Measurements from ENCODE around the gene PDHB. TPM values are rescaled to one million over a fixed set of nuclear protein-coding genes. Genes with fewer than 3 reads are reported as not detected.
A peak's percentile ranks its signal among the peaks of the same experiment; 100 is the strongest.

Gene PDHB
- total RNA-seq, 1 donor from 2014 or later = 30.7 TPM

DNA sequence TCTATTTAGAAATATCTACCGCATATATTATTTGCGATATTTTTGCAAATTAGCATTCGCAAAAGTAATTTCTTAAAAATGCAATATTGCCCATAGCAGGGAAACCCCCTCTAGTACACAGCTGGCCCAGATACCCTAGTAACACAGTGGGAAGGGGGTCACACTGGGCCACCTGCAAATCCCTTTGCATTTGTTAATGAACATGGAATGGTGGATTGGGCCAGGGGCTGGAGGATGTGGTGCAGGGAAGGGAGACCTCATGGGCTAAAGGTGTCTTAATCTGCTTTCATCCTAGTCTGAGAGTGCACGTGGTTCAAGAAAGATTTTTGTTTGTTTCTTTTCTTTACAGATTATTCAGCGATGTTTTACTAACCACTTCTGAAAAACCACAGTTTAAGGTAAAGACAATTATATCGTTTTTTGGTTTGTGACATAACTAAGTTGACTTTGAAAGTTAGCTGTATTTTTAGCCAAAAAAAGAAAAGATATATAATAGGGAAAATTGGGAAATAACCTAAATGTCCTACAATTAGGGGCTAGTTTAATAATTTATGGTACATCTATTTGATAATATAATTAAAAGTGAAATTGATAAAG is 30.0 kb downstream of the PDHB start:
- Histone ChIP-seq H3K27ac (no peak overlapping the region), H3K4me3 (no peak overlapping the region), H3K9me3 (no peaks in the 10 kb centered on the region), H3K27me3 (no peaks in the 10 kb centered on the region), H3K4me1 (no peaks in the 10 kb centered on the region), H3K36me3 (peaks cover 20 to 41% of the 10 kb centered on the region in 2 donors)
- no peak for DNase-seq (ENCODE audit: low spot score in 2 of 2)
- TF ChIP-seq, protein P1, sequence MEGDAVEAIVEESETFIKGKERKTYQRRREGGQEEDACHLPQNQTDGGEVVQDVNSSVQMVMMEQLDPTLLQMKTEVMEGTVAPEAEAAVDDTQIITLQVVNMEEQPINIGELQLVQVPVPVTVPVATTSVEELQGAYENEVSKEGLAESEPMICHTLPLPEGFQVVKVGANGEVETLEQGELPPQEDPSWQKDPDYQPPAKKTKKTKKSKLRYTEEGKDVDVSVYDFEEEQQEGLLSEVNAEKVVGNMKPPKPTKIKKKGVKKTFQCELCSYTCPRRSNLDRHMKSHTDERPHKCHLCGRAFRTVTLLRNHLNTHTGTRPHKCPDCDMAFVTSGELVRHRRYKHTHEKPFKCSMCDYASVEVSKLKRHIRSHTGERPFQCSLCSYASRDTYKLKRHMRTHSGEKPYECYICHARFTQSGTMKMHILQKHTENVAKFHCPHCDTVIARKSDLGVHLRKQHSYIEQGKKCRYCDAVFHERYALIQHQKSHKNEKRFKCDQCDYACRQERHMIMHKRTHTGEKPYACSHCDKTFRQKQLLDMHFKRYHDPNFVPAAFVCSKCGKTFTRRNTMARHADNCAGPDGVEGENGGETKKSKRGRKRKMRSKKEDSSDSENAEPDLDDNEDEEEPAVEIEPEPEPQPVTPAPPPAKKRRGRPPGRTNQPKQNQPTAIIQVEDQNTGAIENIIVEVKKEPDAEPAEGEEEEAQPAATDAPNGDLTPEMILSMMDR (IDR thresholded peaks at IDR 0.05) = no peak
- intact Hi-C loops (cut with DNase I) = no loop called here

DNA sequence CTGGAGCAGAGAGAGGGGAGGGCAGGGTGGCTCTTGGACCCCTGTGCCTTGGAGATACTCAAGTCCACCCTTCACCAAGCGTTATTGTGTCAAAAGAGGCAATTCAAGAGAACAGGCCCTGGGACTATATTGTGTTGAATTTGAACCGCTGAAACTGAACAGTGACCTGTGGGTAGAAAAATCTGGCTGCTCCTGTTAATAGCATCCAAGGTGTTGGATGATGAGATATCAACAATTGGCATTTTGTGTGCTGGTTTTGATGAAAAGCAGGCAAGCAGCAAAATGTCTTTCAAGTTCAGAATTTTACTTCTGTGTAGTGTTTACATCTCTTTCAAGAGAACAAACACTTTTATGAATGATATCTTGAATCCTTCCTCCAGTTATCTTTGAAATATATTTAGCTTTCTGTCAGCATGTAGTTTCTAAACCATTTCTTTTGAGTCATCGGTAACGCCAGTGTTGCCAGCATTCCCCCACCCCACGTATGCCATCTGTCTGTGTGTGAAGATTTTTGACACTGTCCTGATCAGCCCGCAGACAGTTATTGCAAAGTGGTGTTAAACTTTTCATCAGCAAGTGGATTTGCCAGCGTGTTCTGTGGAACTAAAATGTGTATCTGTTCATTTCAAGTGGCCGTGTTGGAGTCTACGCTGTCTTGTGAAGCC is 34.8 kb downstream of the PDHB start:
- intact Hi-C loops (cut with DNase I) = no loop called here

DNA sequence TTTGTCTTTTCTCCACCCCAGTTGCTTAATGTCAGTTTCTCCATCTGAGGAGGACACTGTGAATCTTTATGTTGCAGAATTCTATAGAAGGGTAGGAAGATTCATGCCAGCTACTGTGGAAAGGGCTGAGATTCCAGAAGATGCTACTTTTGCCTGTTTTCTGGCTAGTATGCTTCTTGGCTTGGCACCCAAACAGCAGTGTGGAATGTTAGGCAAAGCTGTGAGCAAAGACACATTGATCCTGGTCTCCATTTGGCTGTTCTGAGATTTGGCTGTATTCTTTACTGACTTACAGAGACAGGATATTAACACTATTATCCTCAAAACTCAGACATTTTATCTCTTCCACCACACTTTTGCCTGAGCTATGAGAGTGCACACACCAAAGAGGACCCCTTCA is 39.3 kb downstream of the PDHB start:
- Histone ChIP-seq H3K4me3 (no peak overlapping the region), H3K9me3 (no peaks in the 10 kb centered on the region), H3K27ac (no peak overlapping the region), H3K36me3 (peaks cover 38 to 43% of the 10 kb centered on the region in 2 donors), H3K4me1 (peaks cover 0 to 4% of the 10 kb centered on the region in 2 donors), H3K27me3 (no peaks in the 10 kb centered on the region)
- TF ChIP-seq, protein P1 (IDR thresholded peaks at IDR 0.05) = no peak
- DNase-seq (ENCODE audit: low spot score in 2 of 2) = no peak
- intact Hi-C loops (cut with DNase I) = no loop called here

More for the DNA sequence above, 34.8 kb downstream of the PDHB start:
- DNase-seq (ENCODE audit: low spot score in 2 of 2) = no peak
- TF ChIP-seq, protein P1 (IDR thresholded peaks at IDR 0.05) = no peak
- Histone ChIP-seq H3K4me3 (no peak overlapping the region), H3K36me3 (peaks cover 42 to 69% of the 10 kb centered on the region in 2 donors), H3K27ac (no peak overlapping the region), H3K27me3 (no peaks in the 10 kb centered on the region), H3K9me3 (no peaks in the 10 kb centered on the region), H3K4me1 (no peaks in the 10 kb centered on the region)

DNA sequence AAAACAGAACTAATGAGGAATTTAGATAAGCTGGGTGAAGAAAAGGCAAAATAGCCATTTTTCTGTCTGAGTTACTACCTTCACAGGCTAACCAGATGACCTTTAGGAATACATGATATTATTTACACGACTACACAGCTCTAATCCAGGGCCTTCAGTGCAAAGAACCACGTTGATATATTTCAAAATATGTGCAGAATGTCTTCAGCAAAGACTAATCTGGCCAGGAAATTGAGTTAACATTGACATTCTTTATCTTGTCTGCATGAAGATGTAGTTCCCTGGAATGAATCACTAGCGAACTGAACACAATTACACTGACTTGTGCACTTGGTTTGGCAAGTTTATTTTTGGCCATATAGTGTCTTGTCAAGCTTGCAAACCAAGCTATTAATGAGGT is 41.5 kb downstream of the PDHB start:
- intact Hi-C loops (cut with DNase I) = no loop called here
- Histone ChIP-seq H3K36me3 (peaks cover 18 to 21% of the 10 kb centered on the region in 2 donors), H3K9me3 (no peaks in the 10 kb centered on the region), H3K27ac (peak overlapping the region in 1 of 2 donors; percentile 41), H3K27me3 (no peaks in the 10 kb centered on the region), H3K4me1 (peaks cover 0 to 4% of the 10 kb centered on the region in 2 donors), H3K4me3 (no peak overlapping the region)
- TF ChIP-seq, protein P1 (IDR thresholded peaks at IDR 0.05) = no peak
- DNase-seq (ENCODE audit: low spot score in 2 of 2) = no peak

DNA sequence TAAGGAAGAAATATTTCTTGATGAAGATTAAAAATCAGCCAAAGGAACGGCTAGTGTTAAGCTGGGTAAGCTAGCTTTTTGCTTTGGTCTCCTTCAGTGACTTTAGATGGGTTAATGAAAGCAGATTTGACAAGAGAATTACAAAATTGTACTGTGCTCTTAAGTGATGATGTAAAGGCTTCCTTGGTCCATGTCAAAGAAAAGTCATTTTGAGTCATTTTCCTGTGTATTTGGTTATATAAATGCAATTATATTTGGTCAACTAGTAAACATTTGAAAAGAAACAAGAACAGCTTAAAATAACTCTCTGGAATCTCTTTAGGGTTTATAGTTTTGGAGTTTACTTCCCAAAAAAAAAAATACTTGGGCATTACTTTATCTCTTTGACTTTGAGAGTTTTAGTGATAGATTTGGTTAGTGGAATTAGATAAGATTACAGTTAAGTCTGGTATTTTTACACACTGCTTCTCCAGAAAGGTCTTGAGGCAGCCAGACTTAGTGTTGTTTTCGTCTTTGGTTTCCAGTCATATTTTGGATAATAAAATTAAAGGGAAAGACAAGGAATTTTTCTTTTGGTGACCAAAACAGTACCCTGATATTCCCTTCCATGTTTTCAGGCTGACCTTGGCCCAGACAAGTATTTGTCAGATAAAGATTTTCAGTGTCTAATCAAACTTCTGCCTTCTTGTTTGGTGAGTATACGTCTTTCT is 42.3 kb downstream of the PDHB start:
- Histone ChIP-seq H3K4me1 (peaks cover 0 to 4% of the 10 kb centered on the region in 2 donors), H3K36me3 (peaks cover 11 to 12% of the 10 kb centered on the region in 2 donors), H3K4me3 (no peak overlapping the region), H3K27ac (peak overlapping the region in 1 of 2 donors; percentile 41), H3K27me3 (no peaks in the 10 kb centered on the region), H3K9me3 (no peaks in the 10 kb centered on the region)
- DNase-seq (ENCODE audit: low spot score in 2 of 2) = no peak
- intact Hi-C loops (cut with DNase I) = no loop called here
- TF ChIP-seq, protein P1 (IDR thresholded peaks at IDR 0.05) = no peak

All from ascending aorta (tissue), 2 donors.